CD14-positive monocyte (primary cell): ENCODE data around the gene LGR4. TPM values are rescaled to one million over a fixed set of nuclear protein-coding genes. Genes with fewer than 3 reads are reported as not detected.
A peak's percentile ranks its signal among the peaks of the same experiment; 100 is the strongest.

ENCODE experiments used
- DNase-seq, 3 donors: peaks; one replicate each; pipeline ENCODE4 v3.0.0-alpha.2; 2011 to 2022
- H2AFZ ChIP-seq: 2 replicates; pipeline ENCODE4 v1.6.0; 2012; ENCODE audit warnings: mild to moderate bottlenecking, low read depth, low read length, inconsistent platforms; ENCODE audit not compliant: insufficient read depth, poor library complexity, severe bottlenecking
- H3K27ac ChIP-seq, 2 donors: 1 replicate in 1 of 2; 2 replicates in 1 of 2; pipeline ENCODE4 v1.5.1; 2012 to 2013; ENCODE audit warnings: low read length in 2 of 2, control low read depth in 1 of 2, inconsistent platforms in 1 of 2, low read depth in 1 of 2, mild to moderate bottlenecking in 1 of 2
- H3K27me3 ChIP-seq, 2 donors: one replicate each; pipeline versions ENCODE4 v1.6.0 to v1.6.1; 2011 to 2013; ENCODE audit warnings: low read length in 2 of 2; ENCODE audit not compliant: control insufficient read depth in 2 of 2, insufficient read depth in 2 of 2
- H3K36me3 ChIP-seq, 2 donors: replicated peaks in 1 of 2; 1 replicate in 1 of 2; 2 replicates in 1 of 2; pipeline versions ENCODE4 v1.5.1 to v1.6.1; 2012 to 2013; ENCODE audit warnings: low read length in 2 of 2, control low read depth in 1 of 2, inconsistent platforms in 1 of 2, mild to moderate bottlenecking in 1 of 2; ENCODE audit not compliant: insufficient read depth in 2 of 2, control insufficient read depth in 1 of 2
- H3K4me1 ChIP-seq, 2 donors: 1 replicate in 1 of 2; 2 replicates in 1 of 2; pipeline versions ENCODE4 v1.5.1 to v1.6.1; 2012 to 2013; ENCODE audit warnings: low read length in 2 of 2, control low read depth in 1 of 2, inconsistent platforms in 1 of 2, mild to moderate bottlenecking in 1 of 2, moderate library complexity in 1 of 2; ENCODE audit not compliant: insufficient read depth in 2 of 2, control insufficient read depth in 1 of 2
- H3K4me2 ChIP-seq: replicated peaks from 2 replicates; pipeline ENCODE3; 2012; ENCODE audit warnings: low read length, moderate library complexity, mild to moderate bottlenecking; ENCODE audit not compliant: poor library complexity, severe bottlenecking; ENCODE audit errors: extremely low read depth
- H3K4me3 ChIP-seq, 3 experiments: fragments of 200-600 bp in 1 of 3; sonication (generic) in 1 of 3; replicated peaks in 1 of 3; 1 replicate in 2 of 3; 2 replicates in 1 of 3; pipeline ENCODE4 v1.5.1; 2011 to 2013; ENCODE audit warnings: low read length in 3 of 3, mild to moderate bottlenecking in 3 of 3, control low read depth in 2 of 3, low read depth in 2 of 3, inconsistent platforms in 1 of 3, moderate library complexity in 1 of 3
- H3K79me2 ChIP-seq: 2 replicates; pipeline ENCODE4 v1.6.0; 2012; ENCODE audit warnings: mild to moderate bottlenecking, control low read depth, inconsistent platforms, low read length, moderate library complexity; ENCODE audit not compliant: insufficient read depth
- H3K9ac ChIP-seq: 2 replicates; pipeline ENCODE4 v1.6.0; 2017; ENCODE audit warnings: low read length, mild to moderate bottlenecking; ENCODE audit not compliant: insufficient read depth, poor library complexity, severe bottlenecking
- H3K9me3 ChIP-seq, 2 donors: replicated peaks in 1 of 2; 1 replicate in 1 of 2; 2 replicates in 1 of 2; pipeline versions ENCODE4 v1.5.1 to v1.6.1; 2012 to 2013; ENCODE audit warnings: low read length in 2 of 2, control low read depth in 1 of 2; ENCODE audit not compliant: control insufficient read depth in 1 of 2, insufficient read depth in 1 of 2
- H4K20me1 ChIP-seq: 2 replicates; pipeline ENCODE4 v1.6.0; 2012; ENCODE audit warnings: mild to moderate bottlenecking, low read length, control low read depth, moderate library complexity; ENCODE audit not compliant: insufficient read depth
- H3K27ac Mint-ChIP-seq, 7 donors: one replicate each; pipeline ENCODE4 v1.8.0; 2020; ENCODE audit warnings: mild to moderate bottlenecking in 7 of 7, mixed read lengths in 7 of 7, moderate library complexity in 6 of 7, inconsistent platforms in 2 of 7
- H3K27me3 Mint-ChIP-seq, 3 donors: one replicate each; pipeline ENCODE4 v1.8.0; 2021 to 2022; ENCODE audit warnings: low read depth in 3 of 3, mild to moderate bottlenecking in 3 of 3, mixed read lengths in 3 of 3, moderate library complexity in 3 of 3, inconsistent platforms in 1 of 3
- H3K36me3 Mint-ChIP-seq, 2 donors: one replicate each; pipeline ENCODE4 v1.8.0; 2020; ENCODE audit warnings: mixed read lengths in 2 of 2, inconsistent platforms in 1 of 2, mild to moderate bottlenecking in 1 of 2
- H3K4me1 Mint-ChIP-seq: one replicate; pipeline ENCODE4 v1.8.0; 2020; ENCODE audit warnings: mild to moderate bottlenecking, mixed read lengths
- H3K4me3 Mint-ChIP-seq, 2 donors: one replicate each; pipeline ENCODE4 v1.8.0; 2020; ENCODE audit warnings: mild to moderate bottlenecking in 2 of 2, mixed read lengths in 2 of 2, moderate library complexity in 1 of 2
- H3K9me3 Mint-ChIP-seq, 7 donors: one replicate each; pipeline ENCODE4 v1.8.0; 2020 to 2022; ENCODE audit warnings: mixed read lengths in 7 of 7, mild to moderate bottlenecking in 6 of 7, moderate library complexity in 6 of 7, inconsistent platforms in 2 of 7
- WGBS: methylation state at CpG from one replicate; pipeline ENCODE4 v1.1.5; 2013; ENCODE audit warnings: missing lambda C conversion rate; ENCODE audit not compliant: insufficient coverage; 5-methylcytosine and 5-hydroxymethylcytosine counted together
- intact Hi-C, 2 donors: fragments of 100-400 bp; cut with micrococcal nuclease; formaldehyde crosslinking; loops; one replicate each; pipeline versions ENCODE4 v1.15.0 to v1.15.1; 2023
- polyA plus RNA-seq, 3 donors: library from polyadenylated mRNA; depleted of rRNA in 1 of 3; unstranded in 2 of 3; stranded (reverse) in 1 of 3; fragments of 300-500 nt in 2 of 3; fragments of >200 nt in 1 of 3; fragmentation: Illumina TruSeq in 2 of 3; gene quantifications; 1 replicate in 2 of 3; 2 replicates in 1 of 3; pipeline ENCODE4 v1.2.3, GENCODE V29; 2012 to 2021
- TF ChIP-seq, protein P1 (sequence below): fragments of 200-600 bp; IDR thresholded peaks from one replicate; pipeline ENCODE4 v1.8.0; 2022; ENCODE audit warnings: antibody characterized with exemption, mild to moderate bottlenecking

The LGR4 gene
- polyA plus RNA-seq, 3 donors: 0.67 to 0.92 (median 0.72) TPM

DNA sequence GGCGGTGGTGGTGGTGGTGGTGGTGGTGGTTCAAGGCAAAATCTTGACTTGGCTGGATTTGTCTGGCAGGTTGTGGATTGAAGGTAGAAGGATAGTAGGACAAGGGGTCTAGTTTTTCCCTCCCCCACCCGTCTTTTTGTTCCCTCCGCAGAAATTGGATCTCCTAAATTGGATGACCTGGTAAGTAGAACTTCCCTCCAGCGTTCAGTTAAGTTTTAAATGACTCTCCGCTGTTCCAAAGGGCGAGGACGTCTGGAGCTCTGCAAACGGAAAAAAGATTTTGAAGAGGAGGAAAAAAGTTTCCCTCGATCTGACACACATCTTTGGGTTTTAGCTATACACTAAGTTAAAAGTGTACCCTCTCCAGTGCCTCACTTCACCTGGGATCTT lies 422 bp upstream of the LGR4 start:
- Mint-ChIP-seq H3K4me3 (peak overlapping the region; percentile 95 to 98), H3K9me3 (peaks cover 0 to 6% (median 0%) of the 10 kb centered on the region in 7 donors), H3K36me3 (peaks cover 0 to 4% of the 10 kb centered on the region in 2 donors), H3K27ac (peak overlapping the region in 1 of 7 donors; percentile 55), H3K4me1 (peaks cover 43% of the 10 kb centered on the region), H3K27me3 (peaks cover 28 to 33% (median 30%) of the 10 kb centered on the region in 3 donors)
- DNase-seq: no peak
- Histone ChIP-seq H3K4me3 (peak overlapping the region in 1 of 3 experiments; percentile 82), H3K9ac (no peak overlapping the region), H3K36me3 (no peaks in the 10 kb centered on the region), H2AFZ (no peak overlapping the region), H3K4me2 (peak overlapping the region; percentile 90), H3K27ac (no peak overlapping the region), H4K20me1 (no peaks in the 10 kb centered on the region), H3K27me3 (peaks cover 7 to 23% of the 10 kb centered on the region in 2 donors), H3K4me1 (peaks cover 30 to 34% of the 10 kb centered on the region in 2 donors), H3K79me2 (no peaks in the 10 kb centered on the region), H3K9me3 (no peaks in the 10 kb centered on the region)
- no CpG with 5 or more reads among the region's 9 CpGs for whole genome bisulfite sequencing
- TF ChIP-seq, protein P1, sequence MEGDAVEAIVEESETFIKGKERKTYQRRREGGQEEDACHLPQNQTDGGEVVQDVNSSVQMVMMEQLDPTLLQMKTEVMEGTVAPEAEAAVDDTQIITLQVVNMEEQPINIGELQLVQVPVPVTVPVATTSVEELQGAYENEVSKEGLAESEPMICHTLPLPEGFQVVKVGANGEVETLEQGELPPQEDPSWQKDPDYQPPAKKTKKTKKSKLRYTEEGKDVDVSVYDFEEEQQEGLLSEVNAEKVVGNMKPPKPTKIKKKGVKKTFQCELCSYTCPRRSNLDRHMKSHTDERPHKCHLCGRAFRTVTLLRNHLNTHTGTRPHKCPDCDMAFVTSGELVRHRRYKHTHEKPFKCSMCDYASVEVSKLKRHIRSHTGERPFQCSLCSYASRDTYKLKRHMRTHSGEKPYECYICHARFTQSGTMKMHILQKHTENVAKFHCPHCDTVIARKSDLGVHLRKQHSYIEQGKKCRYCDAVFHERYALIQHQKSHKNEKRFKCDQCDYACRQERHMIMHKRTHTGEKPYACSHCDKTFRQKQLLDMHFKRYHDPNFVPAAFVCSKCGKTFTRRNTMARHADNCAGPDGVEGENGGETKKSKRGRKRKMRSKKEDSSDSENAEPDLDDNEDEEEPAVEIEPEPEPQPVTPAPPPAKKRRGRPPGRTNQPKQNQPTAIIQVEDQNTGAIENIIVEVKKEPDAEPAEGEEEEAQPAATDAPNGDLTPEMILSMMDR: no peak
- intact Hi-C loops: loop anchor here in 1 of 2 donors (5.0 kb wide), 1 partner anchor 34 kb away; the partner anchor contains the start of gene LIN7C

DNA sequence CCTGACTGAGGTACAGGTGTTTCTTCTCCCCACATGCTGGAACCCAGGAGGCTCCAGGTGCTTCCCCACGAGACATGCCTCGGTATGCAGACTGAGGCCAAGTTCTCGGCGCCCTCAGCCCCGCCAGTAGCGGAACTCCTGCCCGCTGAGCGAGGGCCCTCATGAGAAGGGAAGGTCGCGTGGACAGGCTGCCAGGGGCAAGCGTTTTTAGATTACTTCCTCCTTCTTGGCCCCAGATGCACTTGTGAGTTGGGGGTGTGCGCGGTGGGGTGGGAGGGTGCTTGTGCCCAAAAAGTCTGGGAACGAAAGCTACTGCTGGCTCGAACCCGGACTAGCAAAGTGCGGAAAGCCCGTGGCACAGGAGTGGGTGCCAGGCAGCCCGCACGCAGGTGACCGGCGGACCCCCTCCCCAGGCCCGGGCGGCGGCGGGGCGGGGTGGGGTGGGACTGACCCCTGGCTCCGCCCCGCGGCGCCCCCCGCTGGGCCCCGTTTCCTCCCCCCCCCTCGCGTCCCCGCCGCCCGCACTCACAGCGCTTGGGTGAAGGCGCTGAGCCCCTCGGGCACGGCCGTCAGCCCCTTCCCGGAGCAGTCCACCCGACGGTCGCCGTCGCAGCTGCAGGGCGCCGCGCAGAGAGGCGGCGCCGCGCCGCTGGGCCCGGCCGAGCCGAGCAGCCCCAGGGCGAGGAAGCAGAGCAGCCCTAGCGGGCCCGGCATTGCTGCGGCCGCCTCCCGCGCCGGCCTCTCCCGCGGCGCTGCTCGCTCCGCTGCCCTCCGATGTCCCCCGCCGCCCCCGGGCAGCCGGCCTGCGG lies 797 bp downstream of the LGR4 start:
- Histone ChIP-seq H3K4me1 (peaks cover 32 to 36% of the 10 kb centered on the region in 2 donors), H3K9me3 (no peaks in the 10 kb centered on the region), H3K4me3 (peak overlapping the region; percentile 40 to 82 (median 51)), H3K4me2 (peak overlapping the region; percentile 90), H3K36me3 (no peaks in the 10 kb centered on the region), H4K20me1 (no peaks in the 10 kb centered on the region), H2AFZ (peak overlapping the region; percentile 89), H3K9ac (peak overlapping the region; percentile 68), H3K27ac (peak overlapping the region in 1 of 2 donors; percentile 7), H3K27me3 (peaks cover 7 to 23% of the 10 kb centered on the region in 2 donors), H3K79me2 (no peaks in the 10 kb centered on the region)
- Mint-ChIP-seq H3K4me1 (peaks cover 46% of the 10 kb centered on the region), H3K36me3 (peaks cover 0 to 4% of the 10 kb centered on the region in 2 donors), H3K27ac (peak overlapping the region in 3 of 7 donors; percentile 25 to 59 (median 35)), H3K4me3 (peak overlapping the region; percentile 78 to 89), H3K27me3 (peaks cover 28 to 34% (median 30%) of the 10 kb centered on the region in 3 donors), H3K9me3 (peaks cover 0 to 5% (median 0%) of the 10 kb centered on the region in 7 donors)
- under 1% methylated on average over 62 of the region's 79 CpGs for WGBS
- DNase-seq: peak; percentile 46 to 60 (median 58)
- intact Hi-C loops: loop anchor here in 1 of 2 donors (5.0 kb wide), 1 partner anchor 36 kb away; the partner anchor contains the start of gene LIN7C
- TF ChIP-seq, protein P1: no peak
